Suppressor macrophage (primary cell): ENCODE data around the gene HCN1.
"Not testable (repeated sequence)": the region's sequence is repeated elsewhere in the genome, so short reads cannot be mapped to it uniquely, and the experiment has no call there.

Experiments
- DNase-seq, 4 experiments: peaks; one replicate each; pipeline ENCODE4 v3.0.0-alpha.2; 2020 to 2022

The HCN1 gene

GRCh38 chr5:45414620-45415573 is 281.3 kb downstream of the HCN1 start:
- no peak for DNase-seq

DNA sequence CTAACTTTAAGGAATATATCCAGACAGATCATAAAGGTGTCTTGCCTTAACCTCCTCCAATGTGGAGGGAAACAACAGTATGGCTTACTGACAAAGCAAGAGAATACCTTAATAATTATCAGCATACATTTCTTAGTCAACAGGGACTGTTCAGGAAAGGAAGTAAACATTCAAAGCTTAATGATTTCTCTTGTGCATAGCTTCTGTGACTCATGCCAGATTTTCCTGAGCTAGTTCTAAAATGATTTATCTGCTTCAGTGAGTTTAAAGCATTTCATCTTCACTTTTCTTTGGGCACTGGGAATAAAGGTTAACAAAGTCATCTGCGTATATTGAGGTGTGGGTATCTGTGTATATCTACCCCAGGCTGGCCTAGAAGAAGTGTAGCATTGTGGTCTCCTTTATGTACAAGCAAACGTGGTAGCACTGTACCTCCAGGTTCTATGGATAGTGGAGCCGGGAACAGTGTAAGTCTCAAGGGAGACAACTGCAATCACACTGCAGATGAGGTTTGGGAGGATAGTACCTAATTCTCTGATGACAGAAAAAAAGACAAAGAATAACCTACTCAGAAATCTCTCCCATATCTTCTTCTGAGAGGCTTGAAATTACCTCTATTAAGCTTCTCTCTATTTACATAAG is 284.1 kb downstream of the HCN1 start:
- no peak for DNase-seq

DNA sequence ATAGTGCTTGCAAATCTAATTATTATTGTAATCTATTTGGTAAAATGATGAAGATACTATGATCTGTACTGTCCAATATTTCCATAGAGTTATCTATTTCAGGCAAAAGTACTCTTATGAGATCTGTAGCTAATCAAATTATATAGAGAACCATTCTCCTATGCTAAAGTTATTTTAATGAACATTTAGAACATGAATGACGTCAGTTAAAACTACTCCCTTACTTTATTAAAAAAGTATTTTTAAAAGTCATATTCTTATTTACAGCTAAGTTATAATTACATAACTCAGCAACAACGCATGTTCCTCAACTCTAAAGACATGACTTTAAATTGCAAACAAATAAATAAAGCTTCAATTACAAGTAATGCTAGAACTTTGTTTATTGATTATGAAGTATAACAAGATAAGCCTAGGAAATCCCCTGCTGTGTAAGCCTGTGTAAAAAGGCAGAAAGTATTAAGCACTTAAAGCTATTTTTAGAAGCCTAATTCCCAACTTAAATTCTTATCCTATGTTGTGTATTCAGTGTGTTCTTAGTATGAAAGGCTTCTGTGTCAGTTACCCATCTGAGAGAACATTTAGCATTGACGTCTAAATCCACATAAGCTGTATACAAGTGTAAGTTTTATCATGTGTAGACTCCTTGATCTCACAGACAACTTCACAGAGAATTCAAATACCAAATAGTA is 285.7 kb downstream of the HCN1 start:
- no peak for DNase-seq

DNA sequence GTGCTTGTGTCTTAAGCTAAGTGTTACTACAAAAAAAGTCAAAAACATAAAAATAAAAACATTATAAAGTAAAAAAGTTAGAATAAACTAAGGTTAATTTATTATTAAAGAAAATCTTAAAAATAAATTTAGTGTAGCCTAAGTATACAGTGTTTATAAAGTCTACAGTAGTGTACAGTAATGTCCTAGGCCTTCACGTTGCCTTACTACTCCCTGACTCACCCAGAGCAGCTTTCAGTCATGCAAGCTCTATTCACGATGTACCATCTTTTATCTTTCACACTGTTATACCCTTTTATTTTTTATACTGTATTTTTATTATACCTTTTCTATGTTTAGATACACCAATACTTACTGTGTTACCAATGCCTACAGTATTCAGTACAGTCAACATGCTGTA is 288.1 kb downstream of the HCN1 start:
- no peak for DNase-seq

DNA sequence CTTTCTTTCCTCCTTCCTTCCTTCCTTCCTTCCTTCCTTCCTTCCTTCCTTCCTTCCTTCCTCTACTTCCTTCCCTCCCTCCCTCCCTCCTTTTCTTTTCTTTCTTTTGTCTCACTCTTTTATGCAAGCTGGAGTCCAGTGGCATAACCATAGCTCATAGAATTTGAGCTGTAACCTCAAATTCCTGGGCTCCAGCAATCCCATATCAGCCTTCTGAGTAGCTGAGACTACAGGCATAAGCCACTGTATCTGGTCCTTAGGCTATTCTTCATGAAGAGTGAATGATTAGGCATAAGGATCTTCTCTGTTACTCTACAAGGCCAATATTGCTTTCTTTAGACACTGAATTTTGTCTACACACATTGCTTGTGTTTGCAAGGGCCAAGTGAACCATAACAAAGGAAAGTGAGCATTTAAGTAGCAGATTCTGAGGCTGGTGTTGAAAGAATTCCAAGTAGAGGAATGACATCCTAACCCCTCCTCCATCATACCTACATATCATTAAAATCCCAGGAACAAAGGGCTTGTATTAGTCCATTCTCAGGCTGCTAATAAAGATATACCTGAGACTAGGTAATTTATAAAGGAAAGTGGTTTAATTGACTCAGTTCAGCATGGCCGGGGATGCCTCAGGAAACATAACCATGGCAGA is 293.2 kb downstream of the HCN1 start:
- no peak for DNase-seq

GRCh38 chr5:45399041-45399440 is 297.1 kb downstream of the HCN1 start:
- DNase-seq: no peak

- no peak for DNase-seq
Observed at GRCh38 chr5:45385321-45386058, 310.7 kb downstream of the HCN1 start.

DNA sequence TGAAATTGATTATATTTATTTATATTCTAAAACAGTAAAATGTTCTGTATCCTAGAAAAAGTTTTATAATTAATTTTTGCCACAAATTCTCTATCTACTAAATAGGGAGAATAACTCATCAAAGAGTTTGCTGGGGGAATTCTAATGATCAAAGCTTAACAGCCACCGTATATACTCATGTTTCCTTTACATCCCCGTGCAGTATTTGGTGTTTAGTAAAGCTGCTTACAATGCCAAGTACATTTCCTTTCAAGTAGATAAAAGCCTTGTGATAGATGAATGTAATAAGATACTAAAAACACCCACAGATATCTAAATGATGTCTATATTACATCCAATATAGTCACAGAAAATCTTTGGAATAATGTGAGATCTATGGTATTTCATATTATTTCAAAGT is 312.2 kb downstream of the HCN1 start:
- no peak for DNase-seq

GRCh38 chr5:45382583-45382982 is 313.6 kb downstream of the HCN1 start:
- DNase-seq: no peak

- DNase-seq: no peak
Observed at GRCh38 chr5:45376417-45376816, 319.8 kb downstream of the HCN1 start.

DNA sequence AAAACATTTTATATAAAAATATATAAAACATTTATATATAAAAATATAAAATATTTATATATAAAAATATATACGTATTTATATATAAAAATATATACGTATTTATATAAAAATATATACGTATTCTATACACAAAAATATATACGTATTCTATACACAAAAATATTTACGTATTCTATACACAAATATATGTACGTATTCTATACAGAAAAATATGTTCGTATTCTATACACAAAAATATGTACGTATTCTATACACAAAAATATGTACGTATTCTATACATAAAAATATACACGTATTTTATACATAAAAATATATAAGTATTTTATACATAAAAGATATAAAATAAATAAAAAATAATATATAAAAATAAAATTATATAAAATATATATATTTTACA is 323.6 kb downstream of the HCN1 start:
- DNase-seq: no peak

DNA sequence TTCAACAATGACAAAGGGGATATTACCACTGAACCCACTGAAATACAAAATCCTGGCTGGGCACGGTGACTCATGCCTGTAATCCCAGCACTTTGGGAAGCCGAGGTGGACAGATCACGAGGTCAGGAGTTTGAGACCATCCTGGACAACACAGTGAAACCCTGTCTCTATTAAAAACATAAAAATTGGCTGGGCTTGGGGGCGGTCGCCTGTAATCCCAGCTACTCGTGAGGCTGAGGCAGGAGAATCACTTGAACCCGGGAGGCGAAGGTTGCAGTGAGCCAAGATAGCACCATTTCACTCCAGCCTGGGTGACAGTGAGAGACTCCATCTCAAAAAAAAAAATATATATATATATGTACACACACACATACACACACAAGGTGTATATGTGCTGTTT is 324.8 kb downstream of the HCN1 start:
- not testable (repeated sequence) for DNase-seq

- no peak for DNase-seq
Observed at GRCh38 chr5:45355189-45355992, 340.8 kb downstream of the HCN1 start.

DNA sequence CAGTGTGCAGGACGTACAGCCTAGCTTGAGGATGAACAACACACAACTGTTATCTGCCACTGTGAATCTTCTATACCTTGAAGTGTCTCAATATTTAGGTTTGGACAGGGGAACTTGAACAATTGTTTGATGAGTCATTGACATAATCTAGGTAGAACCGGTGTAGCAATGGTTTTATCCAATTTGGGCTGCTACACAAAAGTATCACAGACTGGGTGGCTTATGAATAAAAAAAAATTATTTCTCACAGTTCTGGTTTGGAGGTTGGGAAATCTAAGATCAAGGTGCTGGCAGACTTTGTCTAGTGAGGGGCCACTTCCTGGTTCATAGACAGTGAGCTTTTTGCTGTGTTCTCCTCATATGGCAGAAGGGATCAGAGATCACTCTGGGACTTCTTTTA is 359.7 kb downstream of the HCN1 start:
- DNase-seq: no peak

DNA sequence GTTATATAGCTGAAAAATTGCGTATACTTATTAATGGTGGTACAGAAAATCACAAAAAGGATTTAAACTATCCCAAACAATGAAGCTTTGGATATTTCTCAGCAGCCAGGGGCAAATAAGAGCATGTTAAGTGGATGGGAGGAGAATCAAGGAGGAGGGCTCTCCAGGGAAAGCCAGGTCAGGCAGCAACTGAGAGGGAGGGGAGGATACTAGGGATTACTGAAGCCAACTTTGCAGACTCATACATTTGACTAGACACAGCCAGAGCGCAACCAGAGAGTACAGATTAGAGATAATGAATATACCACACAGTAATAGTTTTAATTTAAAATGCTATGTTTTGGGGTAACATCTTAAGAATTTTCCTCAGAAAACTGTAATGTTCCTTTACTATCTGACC is 360.2 kb downstream of the HCN1 start:
- DNase-seq: no peak

- no peak for DNase-seq
Observed at GRCh38 chr5:45335346-45335745, 360.8 kb downstream of the HCN1 start.

DNA sequence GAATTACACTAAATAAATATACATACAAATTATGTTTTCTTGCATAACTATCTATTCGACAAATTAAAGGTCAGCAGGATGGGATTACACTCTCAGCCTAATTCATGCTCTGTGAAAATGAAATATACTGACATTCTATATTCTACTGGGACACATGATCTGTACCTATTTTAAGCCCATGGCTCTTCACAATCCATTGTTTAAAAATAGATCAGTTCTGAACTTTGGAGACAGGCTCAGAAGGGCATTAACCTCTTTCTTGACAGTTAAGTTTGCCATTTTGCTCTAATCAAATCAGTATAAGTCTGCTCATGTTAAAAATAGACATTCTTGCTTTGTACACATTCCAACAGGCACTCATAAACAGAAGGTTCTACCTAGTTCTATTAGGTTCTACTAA is 361.2 kb downstream of the HCN1 start:
- DNase-seq: no peak

DNA sequence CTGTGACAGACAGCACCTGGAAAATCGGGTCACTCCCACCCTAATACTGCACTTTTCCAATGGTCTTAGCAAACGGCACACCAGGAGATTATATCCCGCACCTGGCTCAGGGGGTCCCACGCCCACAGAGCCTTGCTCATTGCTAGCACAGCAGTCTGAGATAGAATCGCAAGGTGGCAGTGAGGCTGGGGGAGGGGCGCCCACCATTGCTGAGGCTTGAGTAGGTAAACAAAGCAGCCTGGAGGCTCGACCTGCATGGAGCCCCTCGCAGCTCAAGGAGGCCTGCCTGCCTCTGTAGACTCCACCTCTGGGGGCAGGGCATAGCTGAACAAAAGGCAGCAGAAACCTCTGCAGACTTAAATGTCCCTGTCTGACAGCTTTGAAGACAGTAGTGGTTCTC is 383.6 kb downstream of the HCN1 start:
- DNase-seq: not testable (repeated sequence)

GRCh38 chr5:45295231-45295630 is 400.9 kb downstream of the HCN1 start:
- no peak for DNase-seq

GRCh38 chr5:45288746-45289145 is 407.4 kb downstream of the HCN1 start:
- DNase-seq: no peak

DNA sequence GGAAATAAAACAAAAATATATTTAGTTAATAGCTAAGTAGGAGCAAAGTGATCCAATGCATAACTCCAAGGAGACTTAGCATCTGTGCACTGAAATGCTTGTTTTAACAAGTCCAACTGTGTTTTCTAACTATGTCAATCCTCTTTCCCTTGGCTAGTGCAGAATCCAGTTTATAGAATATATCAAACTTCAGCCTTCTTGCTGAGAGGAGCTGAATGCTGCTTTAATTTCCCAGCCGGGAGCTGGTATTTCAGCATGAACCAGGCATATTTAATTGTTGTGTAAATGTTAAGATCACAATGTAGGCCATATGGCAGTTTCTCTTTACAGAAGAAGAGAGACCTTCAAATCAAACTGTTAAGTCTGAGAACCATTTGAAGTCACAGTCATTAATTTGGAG is 411.7 kb downstream of the HCN1 start:
- DNase-seq: no peak
